HG02588 (cell line): ENCODE results near the gene CRTAP.
"Not testable (repeated sequence)": the region's sequence is repeated elsewhere in the genome, so short reads cannot be mapped to it uniquely, and the experiment has no call there.

ENCODE experiments used
- ATAC-seq: cut with Tn5 transposase; IDR thresholded peaks from one replicate; pipeline ENCODE4 v1.9.1; 2021; ENCODE audit warnings: mild to moderate bottlenecking, moderate library complexity; ENCODE audit not compliant: unreplicated experiment

Gene CRTAP

GRCh38 chr3:33173103-33173502 is 59.3 kb downstream of the CRTAP start:
- ATAC-seq, result no peak

- ATAC-seq, result no peak
Measured at GRCh38 chr3:33173672-33174071, 59.9 kb downstream of the CRTAP start.

GRCh38 chr3:33174095-33174494 is 60.3 kb downstream of the CRTAP start:
- ATAC-seq, result no peak

DNA sequence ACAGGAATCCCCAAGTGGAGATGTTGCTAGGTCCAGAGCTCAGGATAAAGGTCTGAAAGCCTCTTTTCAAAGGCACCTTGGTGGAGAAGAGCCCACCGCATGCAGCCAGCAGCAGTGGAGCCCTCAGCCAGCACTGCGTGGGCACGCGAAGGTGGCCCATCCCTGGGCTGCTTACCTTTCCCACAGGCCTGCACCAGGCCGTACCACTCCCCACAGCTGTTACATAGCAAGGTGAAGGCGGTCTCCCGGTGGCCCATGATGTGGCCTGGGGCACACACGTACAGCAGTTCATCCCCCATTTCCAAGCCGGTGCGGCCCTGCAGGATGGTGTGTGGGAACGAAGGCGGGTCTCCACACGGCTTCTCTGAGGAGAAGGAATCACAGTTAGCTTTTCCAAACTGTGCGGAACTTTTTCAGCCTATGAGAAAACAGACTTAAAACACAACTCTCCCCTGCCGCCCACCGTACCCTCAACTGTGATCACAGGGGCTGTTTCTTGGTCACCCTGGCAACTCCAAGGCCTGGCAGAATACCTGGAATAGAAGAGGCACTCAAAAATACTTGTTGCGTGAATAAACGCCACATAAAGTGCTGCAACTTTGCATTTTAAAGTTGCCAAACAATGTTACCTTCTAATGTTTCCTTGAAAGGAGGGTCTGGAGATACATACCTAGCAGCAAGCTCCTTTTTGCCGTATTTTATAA is 61.0 kb downstream of the CRTAP start:
- ATAC-seq, result no peak

GRCh38 chr3:33179132-33179531 is 65.3 kb downstream of the CRTAP start:
- ATAC-seq, result no peak

- no peak for ATAC-seq
Measured at GRCh38 chr3:33181229-33181628, 67.4 kb downstream of the CRTAP start.

DNA sequence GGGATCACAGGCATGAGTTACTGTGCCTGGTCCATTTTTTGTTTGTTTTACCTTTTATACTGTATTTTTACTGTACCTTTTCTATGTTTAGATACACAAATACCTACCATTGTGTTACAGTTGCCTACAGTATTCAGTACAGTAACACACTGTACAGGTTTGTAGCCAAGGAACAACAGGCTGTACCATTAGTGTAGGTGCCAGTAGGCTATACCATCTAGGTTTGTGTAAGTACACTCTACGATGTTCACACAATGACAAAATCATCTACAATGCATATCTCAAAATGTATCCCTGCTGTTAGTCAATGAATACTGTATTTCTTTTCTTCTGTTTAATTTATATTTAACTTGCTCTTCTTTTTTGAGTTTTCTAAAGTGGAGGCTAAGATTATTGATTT is 67.8 kb downstream of the CRTAP start:
- not testable (repeated sequence) for ATAC-seq

GRCh38 chr3:33184863-33185262 is 71.0 kb downstream of the CRTAP start:
- no peak for ATAC-seq

DNA sequence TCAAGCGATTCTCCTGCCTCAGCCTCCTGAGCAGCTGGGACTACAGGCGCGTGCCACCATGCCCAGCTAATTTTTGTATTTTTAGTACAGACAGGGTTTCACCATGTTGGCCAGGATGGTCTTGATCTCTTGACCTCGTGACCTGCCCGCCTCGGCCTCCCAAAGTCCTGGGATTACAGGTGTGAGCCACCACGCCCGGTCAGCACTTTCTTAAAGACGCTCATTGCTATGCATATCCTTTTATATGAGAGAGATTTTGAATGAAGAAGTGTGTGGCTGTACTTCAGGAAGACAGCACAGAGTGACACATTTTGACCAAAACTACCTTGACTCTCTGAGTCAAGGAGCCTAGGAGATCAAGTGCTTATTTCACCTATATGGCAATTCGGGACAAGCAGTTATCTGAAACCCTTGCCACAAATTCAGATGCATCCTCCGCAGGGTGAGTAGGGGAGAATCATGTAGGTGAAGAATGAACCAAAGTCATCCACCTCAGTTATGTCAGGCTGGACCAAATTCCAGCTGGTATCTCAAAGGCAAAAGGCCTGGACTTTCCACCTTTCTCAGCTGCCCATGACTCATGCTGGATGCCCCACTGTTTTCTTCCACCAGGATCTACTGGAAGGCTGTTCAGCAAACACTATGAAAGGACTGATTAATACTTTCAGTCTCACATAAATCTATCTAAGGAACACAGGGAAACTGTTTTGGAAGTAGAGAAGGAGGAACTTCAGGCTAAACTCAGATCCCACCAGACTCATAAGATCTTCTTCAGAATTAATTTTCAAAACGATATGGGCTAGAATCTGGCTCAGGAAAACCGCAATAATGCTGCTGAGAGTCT is 72.9 kb downstream of the CRTAP start:
- no peak for ATAC-seq

- no peak for ATAC-seq
Measured at GRCh38 chr3:33187368-33187634, 73.5 kb downstream of the CRTAP start.

DNA sequence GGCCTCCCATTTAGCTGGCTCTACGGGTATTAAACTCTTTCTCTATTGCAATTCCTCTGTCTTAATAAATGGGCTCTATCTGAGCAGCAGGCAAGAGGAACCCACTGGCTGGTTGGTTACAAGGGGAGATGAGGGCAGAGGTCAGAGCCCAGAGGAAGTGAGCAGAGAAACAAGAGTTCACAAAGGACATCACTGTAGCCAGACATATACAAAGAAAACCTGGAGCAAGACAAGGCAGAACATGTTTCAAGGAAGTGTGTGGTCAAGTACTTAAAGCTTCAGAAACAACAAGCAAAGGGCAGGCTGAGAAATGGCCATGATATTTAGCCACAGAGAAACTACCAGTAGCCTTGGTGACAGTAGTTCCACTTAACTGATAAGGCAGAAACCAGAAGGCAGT is 80.5 kb downstream of the CRTAP start:
- ATAC-seq, result no peak

DNA sequence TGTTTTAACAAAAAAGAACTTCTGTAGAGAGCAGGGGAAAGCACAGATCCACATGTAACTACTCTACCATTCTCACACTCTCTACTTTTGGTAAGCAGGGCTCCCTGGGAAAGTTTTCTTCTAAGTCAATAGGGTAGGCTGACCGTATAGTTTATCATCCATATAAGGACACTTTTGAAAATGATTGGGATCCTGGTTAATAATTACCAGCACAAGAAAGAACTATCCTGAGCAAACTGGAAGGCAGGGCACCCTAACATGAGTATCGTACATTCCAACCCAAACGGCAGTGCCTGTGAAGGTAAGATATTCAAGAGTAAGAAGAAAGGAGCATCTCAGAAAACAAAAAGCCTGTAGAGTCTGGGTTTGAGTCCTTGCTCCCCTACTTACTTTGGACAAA is 82.7 kb downstream of the CRTAP start:
- ATAC-seq, result no peak
